Panc1 (cell line): Measurements from ENCODE around the gene MPP3. TPM values are rescaled to one million over a fixed set of nuclear protein-coding genes. Genes with fewer than 3 reads are reported as not detected.

ENCODE experiments used
- ATAC-seq: fragments of 200-7000 bp; cut with Tn5 transposase; 2 replicates; pipeline ENCODE4 v1.9.1; 2020; ENCODE audit warnings: mild to moderate bottlenecking, moderate library complexity
- BruUV-seq: library from RNA; stranded (reverse); fragments of 400-500 nt; replicated peaks from 2 replicates; lab custom pipeline; 2021; lab: Mats Ljungman, UMichigan
- CTCF ChIA-PET: fragments of 300-600 bp; sonication (Branson Sonifier 250); formaldehyde crosslinking; loops from one replicate; lab custom pipeline; 2022; ENCODE audit warnings: antibody characterized with exemption; lab: Charles Lee
- POLR2A ChIA-PET: fragments of 300-600 bp; sonication (Branson Sonifier 250); formaldehyde crosslinking; loops from one replicate; lab custom pipeline; 2022; ENCODE audit warnings: antibody characterized with exemption; lab: Charles Lee
- DNase-seq: peaks from one replicate; pipeline ENCODE4 v3.0.0-alpha.2; 2010; ENCODE audit warnings: low read depth, low spot score
- H3K27ac ChIP-seq: 2 replicates; pipeline ENCODE4 v1.5.1; 2011; ENCODE audit warnings: mild to moderate bottlenecking, low read length, inconsistent platforms
- H3K27me3 ChIP-seq: fragments of 200-500 bp; sonication (Bioruptor generic); 2 replicates; pipeline ENCODE4 v1.6.0; 2014; ENCODE audit warnings: low read length, inconsistent platforms; ENCODE audit not compliant: control insufficient read depth, insufficient read depth
- H3K36me3 ChIP-seq: fragments of 200-500 bp; sonication (Bioruptor generic); 2 replicates; pipeline ENCODE4 v1.5.1; 2014; ENCODE audit warnings: inconsistent platforms, mild to moderate bottlenecking, low read length, moderate library complexity; ENCODE audit not compliant: control insufficient read depth, insufficient read depth
- H3K4me1 ChIP-seq: 2 replicates; pipeline ENCODE4 v1.5.1; 2011; ENCODE audit warnings: inconsistent platforms, mild to moderate bottlenecking, low read length, moderate library complexity; ENCODE audit not compliant: control insufficient read depth, insufficient read depth
- H3K4me3 ChIP-seq, 2 experiments: 2 replicates each; pipeline ENCODE4 v1.5.1; 2011 to 2012; ENCODE audit warnings: low read depth in 2 of 2, low read length in 2 of 2, mild to moderate bottlenecking in 2 of 2, inconsistent platforms in 1 of 2, moderate library complexity in 1 of 2
- H3K9me3 ChIP-seq: fragments of 200-500 bp; sonication (Bioruptor generic); 2 replicates; pipeline ENCODE4 v1.5.1; 2014; ENCODE audit warnings: low read depth, mild to moderate bottlenecking, inconsistent platforms, low read length, moderate library complexity; ENCODE audit not compliant: control insufficient read depth, insufficient read depth
- POLR2AphosphoS5 ChIP-seq: IDR thresholded peaks from 2 replicates; pipeline ENCODE4 v1.6.1; 2012; ENCODE audit warnings: mild to moderate bottlenecking, low read depth, low read length, moderate library complexity
- SIN3A ChIP-seq: IDR thresholded peaks from 2 replicates; pipeline ENCODE4 v1.6.1; 2012; ENCODE audit warnings: low read depth, mild to moderate bottlenecking, low read length, moderate library complexity, borderline replicate concordance; ENCODE audit not compliant: insufficient read depth
- TCF7L2 ChIP-seq: IDR thresholded peaks from 2 replicates; pipeline ENCODE4 v1.6.1; 2011; ENCODE audit warnings: mild to moderate bottlenecking, low read depth, low read length, inconsistent platforms
- in situ Hi-C: cut with HindIII; loops from 2 replicates; pipeline ENCODE4 v1.10.0; 2016; ENCODE audit warnings: low sequenced_read_pairs, low pct_unique_long_range_greater_than_20kb
- intact Hi-C: fragments of 100-400 bp; cut with micrococcal nuclease; formaldehyde crosslinking; loops from one replicate; pipeline ENCODE4 v1.10.0; 2022; ENCODE audit not compliant: unreplicated experiment
- total RNA-seq: library from RNA; stranded (reverse); gene quantifications from one replicate; pipeline ENCODE4 v1.2.1, GENCODE V29; 2021; ENCODE audit not compliant: unreplicated experiment
- TF ChIP-seq, protein P1 (sequence below), 2 experiments: IDR thresholded peaks; 2 replicates each; pipeline ENCODE4 v1.6.1; 2011 to 2012; ENCODE audit warnings: low read depth in 2 of 2, control low read depth in 1 of 2, low read length in 1 of 2, mild to moderate bottlenecking in 1 of 2, moderate library complexity in 1 of 2; ENCODE audit not compliant: insufficient read depth in 1 of 2
- TF ChIP-seq, protein P2 (sequence below): fragments of 450-650 bp; IDR thresholded peaks from 2 replicates; pipeline ENCODE4 v1.5.1; 2017; ENCODE audit warnings: mild to moderate bottlenecking

Gene MPP3
- total RNA-seq, 1 experiment from 2014 or later, result 7.1 TPM

DNA sequence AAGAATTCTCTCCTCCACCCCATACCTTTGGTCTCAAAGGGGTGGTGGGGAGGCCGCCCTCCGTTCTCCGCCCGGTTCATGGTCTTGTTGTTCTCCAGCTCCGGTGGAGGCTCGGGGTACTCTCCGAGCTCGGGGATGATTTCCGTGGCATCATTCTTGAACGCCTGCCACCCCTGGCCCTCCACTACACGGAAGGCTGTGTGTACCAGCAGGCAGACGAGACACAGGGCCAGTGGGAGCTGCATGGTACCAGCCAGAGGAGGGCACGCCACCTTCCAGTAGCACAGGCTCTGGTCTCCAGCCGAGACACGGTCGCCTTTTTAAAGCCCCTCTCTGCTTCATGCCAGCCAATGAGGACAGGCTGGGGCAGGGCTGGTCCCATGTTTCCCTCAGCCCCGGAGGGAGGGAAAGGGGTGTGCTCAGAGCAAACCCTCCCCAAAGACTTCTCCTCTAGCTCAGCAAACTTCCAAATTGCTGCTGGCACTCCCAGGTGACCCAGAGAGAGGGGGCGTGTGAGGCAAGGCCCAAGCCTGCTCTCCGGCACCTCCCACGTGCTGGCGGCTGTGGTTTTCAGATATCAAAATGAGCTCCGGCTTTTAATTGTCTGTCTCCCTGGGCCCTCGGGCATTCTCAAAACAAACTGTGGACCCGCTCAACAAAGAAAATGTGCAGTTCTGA lies 74.3 kb downstream of the MPP3 start, which contains the start of gene SOST:
TSS of gene SOST (minus strand) at position 295 of the 678 bp plus-strand sequence. CDS start at position 245, 50 bp downstream.
- in situ Hi-C loops, result loop anchor here (10.0 kb wide), 1 partner anchor 54 kb away; no protein-coding TSS in a partner anchor
- TF ChIP-seq, protein P1, sequence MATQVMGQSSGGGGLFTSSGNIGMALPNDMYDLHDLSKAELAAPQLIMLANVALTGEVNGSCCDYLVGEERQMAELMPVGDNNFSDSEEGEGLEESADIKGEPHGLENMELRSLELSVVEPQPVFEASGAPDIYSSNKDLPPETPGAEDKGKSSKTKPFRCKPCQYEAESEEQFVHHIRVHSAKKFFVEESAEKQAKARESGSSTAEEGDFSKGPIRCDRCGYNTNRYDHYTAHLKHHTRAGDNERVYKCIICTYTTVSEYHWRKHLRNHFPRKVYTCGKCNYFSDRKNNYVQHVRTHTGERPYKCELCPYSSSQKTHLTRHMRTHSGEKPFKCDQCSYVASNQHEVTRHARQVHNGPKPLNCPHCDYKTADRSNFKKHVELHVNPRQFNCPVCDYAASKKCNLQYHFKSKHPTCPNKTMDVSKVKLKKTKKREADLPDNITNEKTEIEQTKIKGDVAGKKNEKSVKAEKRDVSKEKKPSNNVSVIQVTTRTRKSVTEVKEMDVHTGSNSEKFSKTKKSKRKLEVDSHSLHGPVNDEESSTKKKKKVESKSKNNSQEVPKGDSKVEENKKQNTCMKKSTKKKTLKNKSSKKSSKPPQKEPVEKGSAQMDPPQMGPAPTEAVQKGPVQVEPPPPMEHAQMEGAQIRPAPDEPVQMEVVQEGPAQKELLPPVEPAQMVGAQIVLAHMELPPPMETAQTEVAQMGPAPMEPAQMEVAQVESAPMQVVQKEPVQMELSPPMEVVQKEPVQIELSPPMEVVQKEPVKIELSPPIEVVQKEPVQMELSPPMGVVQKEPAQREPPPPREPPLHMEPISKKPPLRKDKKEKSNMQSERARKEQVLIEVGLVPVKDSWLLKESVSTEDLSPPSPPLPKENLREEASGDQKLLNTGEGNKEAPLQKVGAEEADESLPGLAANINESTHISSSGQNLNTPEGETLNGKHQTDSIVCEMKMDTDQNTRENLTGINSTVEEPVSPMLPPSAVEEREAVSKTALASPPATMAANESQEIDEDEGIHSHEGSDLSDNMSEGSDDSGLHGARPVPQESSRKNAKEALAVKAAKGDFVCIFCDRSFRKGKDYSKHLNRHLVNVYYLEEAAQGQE (IDR thresholded peaks at IDR 0.05; ENCODE audit: insufficient read depth in 1 of 2, low read depth in 2 of 2, low read length in 1 of 2), result no peak
- TF ChIP-seq TCF7L2 (no peak), SIN3A (no peak), POLR2AphosphoS5 (no peak)
- TF ChIP-seq, protein P2, sequence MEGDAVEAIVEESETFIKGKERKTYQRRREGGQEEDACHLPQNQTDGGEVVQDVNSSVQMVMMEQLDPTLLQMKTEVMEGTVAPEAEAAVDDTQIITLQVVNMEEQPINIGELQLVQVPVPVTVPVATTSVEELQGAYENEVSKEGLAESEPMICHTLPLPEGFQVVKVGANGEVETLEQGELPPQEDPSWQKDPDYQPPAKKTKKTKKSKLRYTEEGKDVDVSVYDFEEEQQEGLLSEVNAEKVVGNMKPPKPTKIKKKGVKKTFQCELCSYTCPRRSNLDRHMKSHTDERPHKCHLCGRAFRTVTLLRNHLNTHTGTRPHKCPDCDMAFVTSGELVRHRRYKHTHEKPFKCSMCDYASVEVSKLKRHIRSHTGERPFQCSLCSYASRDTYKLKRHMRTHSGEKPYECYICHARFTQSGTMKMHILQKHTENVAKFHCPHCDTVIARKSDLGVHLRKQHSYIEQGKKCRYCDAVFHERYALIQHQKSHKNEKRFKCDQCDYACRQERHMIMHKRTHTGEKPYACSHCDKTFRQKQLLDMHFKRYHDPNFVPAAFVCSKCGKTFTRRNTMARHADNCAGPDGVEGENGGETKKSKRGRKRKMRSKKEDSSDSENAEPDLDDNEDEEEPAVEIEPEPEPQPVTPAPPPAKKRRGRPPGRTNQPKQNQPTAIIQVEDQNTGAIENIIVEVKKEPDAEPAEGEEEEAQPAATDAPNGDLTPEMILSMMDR, result no peak
- no peak for ATAC-seq
- BruUV-seq, result no TSS peak
- DNase-seq, result no peak
- Histone ChIP-seq H3K4me3 (no peak within 1 kb of the TSS), H3K4me1 (no peaks in the 10 kb centered on the region), H3K36me3 (no peaks in the 10 kb centered on the region), H3K9me3 (no peaks in the 10 kb centered on the region), H3K27me3 (no peaks in the 10 kb centered on the region), H3K27ac (no peak within 1 kb of the TSS)
- ChIA-PET POLR2A (no interaction called here), CTCF (interaction anchor here (0.7 to 3.9 kb wide), 2 partner anchors 64 to 72 kb away, joined by 3 to 24 read pairs; no protein-coding TSS in a partner anchor)
- intact Hi-C loops, result no loop called here

DNA sequence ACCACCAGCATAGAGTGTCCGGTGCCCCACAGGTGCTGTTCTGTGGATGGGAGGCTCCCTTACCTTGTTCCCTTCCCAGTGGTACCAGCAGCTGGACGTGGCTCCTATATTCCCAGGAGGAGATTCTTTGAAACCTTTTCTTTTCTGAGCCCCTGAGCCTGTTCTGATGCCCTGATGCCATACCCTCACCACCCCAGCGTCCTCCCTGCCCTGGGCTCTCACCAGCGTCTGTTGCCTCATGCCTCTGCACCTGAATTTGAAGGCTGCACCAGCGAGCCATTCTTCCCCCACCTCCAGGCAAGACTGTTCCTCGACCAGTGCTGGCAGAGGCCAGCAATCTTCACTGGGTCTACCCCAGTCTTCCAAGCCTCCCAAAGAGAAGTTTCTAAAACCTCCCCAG lies 74.9 kb downstream of the MPP3 start:
- CTCF ChIA-PET, result interaction anchor here (3.9 kb wide), 1 partner anchor 63 kb away, joined by 24 read pairs; no protein-coding TSS in a partner anchor
- Histone ChIP-seq H3K27ac (no peak overlapping the region), H3K36me3 (no peaks in the 10 kb centered on the region), H3K4me3 (no peak overlapping the region), H3K4me1 (no peaks in the 10 kb centered on the region), H3K27me3 (no peaks in the 10 kb centered on the region), H3K9me3 (no peaks in the 10 kb centered on the region)
- DNase-seq (no peak), ATAC-seq (no peak)
- TF ChIP-seq SIN3A (no peak), TCF7L2 (no peak), POLR2AphosphoS5 (no peak)
- TF ChIP-seq, protein P2, result no peak
- TF ChIP-seq, protein P1 (IDR thresholded peaks at IDR 0.05; ENCODE audit: insufficient read depth in 1 of 2, low read depth in 2 of 2, low read length in 1 of 2), result no peak
- POLR2A ChIA-PET, result no interaction called here
- in situ Hi-C loops (loop anchor here (10.0 kb wide), 1 partner anchor 53 kb away; no protein-coding TSS in a partner anchor), intact Hi-C loops (no loop called here)
- no TSS peak for BruUV-seq
